GM12892 (cell line): ENCODE measurements around the gene SIGLEC14.

Experiments
- DNase-seq: peaks from one replicate; pipeline ENCODE4 v3.0.0; 2011; ENCODE audit not compliant: insufficient read length
- FAIRE-seq: peaks from 2 replicates; lab custom pipeline; 2011; peaks lifted over from hg19 to GRCh38; lab: Jason Lieb, UNC
- POLR2A ChIP-seq: IDR thresholded peaks from 2 replicates; pipeline ENCODE4 v1.6.1; 2011; ENCODE audit warnings: low read depth, low read length, control low read depth
- POLR2AphosphoS5 ChIP-seq: IDR thresholded peaks from 2 replicates; pipeline ENCODE4 v1.6.1; 2011; ENCODE audit warnings: low read depth, low read length, control low read depth
- TAF1 ChIP-seq: IDR thresholded peaks from 2 replicates; pipeline ENCODE4 v1.6.1; 2011; ENCODE audit warnings: low read depth, mild to moderate bottlenecking, control low read depth, low read length, borderline replicate concordance

The SIGLEC14 gene

GRCh38 chr19:51628153-51628939, 18.3 kb downstream of the SIGLEC14 start:
- no peak for DNase-seq
- TF ChIP-seq TAF1: no peak
- TF ChIP-seq POLR2A: no peak
- no peak for TF ChIP-seq POLR2AphosphoS5
- FAIRE-seq: no peak

- FAIRE-seq: no peak
- no peak for DNase-seq
- no peak for TF ChIP-seq TAF1
- no peak for TF ChIP-seq POLR2A
- TF ChIP-seq POLR2AphosphoS5: no peak
Measured at GRCh38 chr19:51627491-51628138, 19.0 kb downstream of the SIGLEC14 start.

DNA sequence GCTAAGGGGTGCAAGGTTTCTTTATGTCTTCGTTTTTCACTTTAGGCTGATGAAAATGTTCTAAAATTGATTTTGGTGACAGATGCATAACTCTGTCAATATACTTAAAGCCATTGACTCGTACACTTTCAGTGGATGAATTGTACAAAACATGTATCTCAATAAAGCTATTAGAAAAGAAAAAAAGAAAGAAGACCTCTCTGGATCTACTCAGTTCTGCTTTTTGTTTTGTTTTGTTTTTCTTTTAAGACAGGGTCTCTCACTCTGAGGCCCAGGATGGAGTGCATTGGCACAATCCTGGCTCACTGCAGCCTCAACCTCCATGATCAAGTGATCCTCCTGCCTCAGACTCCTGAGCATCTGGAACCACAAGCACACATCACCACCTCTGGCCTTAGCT, 19.9 kb downstream of the SIGLEC14 start:
- TF ChIP-seq POLR2A: no peak
- TF ChIP-seq POLR2AphosphoS5: no peak
- TF ChIP-seq TAF1: no peak
- FAIRE-seq (no peak), DNase-seq (no peak)

DNA sequence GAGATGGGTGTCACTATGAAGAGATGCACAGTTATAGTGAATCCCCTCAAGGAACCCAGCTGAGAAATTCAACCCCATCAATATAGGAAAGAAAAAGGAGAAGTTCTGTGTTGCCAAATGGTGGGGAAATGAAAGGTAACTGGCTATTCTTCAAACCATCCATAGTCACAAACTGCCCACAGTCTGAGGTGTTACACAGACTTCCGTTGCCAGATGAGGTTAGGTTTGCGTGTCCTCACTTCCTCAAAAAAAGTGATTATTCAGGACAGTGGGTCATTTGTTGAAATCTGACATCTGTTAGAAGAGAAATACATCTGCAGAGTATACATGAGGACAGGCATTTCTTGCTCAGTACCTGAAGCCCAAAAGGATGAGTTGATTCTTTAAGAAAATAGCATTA, 25.4 kb downstream of the SIGLEC14 start:
- DNase-seq (no peak), FAIRE-seq (peak; percentile 93)
- TF ChIP-seq POLR2A (no peak), TAF1 (no peak), POLR2AphosphoS5 (no peak)

DNA sequence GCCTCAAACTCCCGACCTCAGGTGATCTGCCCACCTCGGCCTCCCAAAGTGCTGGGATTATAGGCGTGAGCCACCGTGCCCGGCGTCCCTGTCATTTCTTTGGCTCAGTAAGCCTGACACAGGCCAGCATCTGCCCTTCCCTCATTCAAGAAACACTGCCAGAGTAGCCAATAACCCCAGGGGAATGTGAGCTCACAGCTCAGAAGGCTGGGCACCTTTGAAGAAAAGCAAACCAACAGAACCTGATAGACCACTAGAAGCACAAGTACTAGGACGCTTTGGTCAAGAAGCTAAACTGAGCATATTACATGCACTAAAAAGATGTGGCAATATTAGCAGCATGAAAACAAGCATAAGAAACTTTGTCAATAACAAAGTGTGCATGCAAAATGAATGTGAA, 30.6 kb downstream of the SIGLEC14 start:
- FAIRE-seq (no peak), DNase-seq (no peak)
- TF ChIP-seq POLR2A (no peak), TAF1 (no peak), POLR2AphosphoS5 (no peak)

GRCh38 chr19:51614789-51615188, 31.8 kb downstream of the SIGLEC14 start:
- DNase-seq (no peak), FAIRE-seq (no peak)
- no peak for TF ChIP-seq POLR2A
- TF ChIP-seq TAF1: no peak
- no peak for TF ChIP-seq POLR2AphosphoS5

- DNase-seq (no peak), FAIRE-seq (no peak)
- no peak for TF ChIP-seq POLR2A
- TF ChIP-seq TAF1: no peak
- TF ChIP-seq POLR2AphosphoS5: no peak
Measured at GRCh38 chr19:51610576-51610975, 36.0 kb downstream of the SIGLEC14 start.

- DNase-seq (no peak), FAIRE-seq (peak; percentile 64)
- no peak for TF ChIP-seq TAF1
- no peak for TF ChIP-seq POLR2AphosphoS5
- TF ChIP-seq POLR2A: no peak
Measured at GRCh38 chr19:51607920-51608562, 38.6 kb downstream of the SIGLEC14 start.

DNA sequence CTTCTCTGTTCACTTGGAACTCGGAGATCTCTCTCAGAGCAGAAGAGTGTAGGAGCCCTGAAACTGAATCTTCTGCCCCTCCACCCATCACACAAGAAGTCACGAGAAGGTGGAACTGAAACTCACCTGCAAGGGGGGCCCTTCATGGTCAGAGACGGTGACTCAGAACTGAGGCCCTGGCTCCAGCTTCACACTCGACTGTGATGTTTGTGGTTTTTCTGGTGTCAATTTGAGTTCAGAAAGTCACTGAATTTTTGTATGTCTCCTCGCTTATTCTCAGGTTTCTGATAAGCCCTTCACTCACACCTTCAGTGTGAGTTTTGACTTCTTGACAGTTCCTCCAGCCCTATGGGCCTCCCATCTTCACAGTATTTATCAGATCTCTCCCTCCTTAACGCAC, 39.5 kb downstream of the SIGLEC14 start:
- FAIRE-seq: peak; percentile 96
- peak; percentile 78 for DNase-seq

DNA sequence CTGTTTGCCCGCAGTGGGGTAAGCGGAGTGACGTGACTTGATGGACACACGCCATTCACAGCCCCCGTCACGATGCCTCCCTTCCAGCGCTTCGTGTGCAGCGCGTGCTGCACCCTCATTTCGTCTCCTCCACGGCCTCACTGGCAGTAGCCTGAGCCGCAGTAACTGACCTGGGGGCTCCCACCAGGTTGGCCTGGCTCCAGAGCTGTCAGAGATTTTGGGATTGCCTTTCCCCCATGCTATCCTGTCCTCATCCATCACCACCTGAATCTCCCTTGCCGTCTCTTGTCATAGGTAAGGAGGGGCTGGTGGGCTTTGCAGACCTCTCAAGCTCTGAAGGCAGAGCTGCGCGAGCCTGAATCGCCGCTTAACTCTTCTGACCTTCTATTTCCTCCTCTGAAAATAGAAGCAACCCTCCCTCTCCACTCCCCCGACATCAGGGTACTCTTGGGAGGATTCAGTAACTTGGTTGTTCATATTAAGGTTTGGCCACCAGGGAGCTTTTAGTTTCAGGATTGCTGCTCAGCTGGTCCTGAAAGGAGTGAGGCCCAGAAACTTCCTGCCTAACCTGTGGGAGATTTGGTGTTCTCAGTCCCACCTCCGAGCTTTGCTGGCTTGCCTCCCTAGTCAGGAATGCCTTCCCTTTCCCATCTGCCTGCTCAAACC, 44.3 kb downstream of the SIGLEC14 start:
- DNase-seq (peak; percentile 40), FAIRE-seq (no peak)
- TF ChIP-seq POLR2AphosphoS5 (no peak), TAF1 (no peak), POLR2A (no peak)

More for the DNA sequence above, 39.5 kb downstream of the SIGLEC14 start:
- TF ChIP-seq POLR2AphosphoS5 (peak; percentile 74; the same call in 1 of the 2 replicates), POLR2A (no peak)

DNA sequence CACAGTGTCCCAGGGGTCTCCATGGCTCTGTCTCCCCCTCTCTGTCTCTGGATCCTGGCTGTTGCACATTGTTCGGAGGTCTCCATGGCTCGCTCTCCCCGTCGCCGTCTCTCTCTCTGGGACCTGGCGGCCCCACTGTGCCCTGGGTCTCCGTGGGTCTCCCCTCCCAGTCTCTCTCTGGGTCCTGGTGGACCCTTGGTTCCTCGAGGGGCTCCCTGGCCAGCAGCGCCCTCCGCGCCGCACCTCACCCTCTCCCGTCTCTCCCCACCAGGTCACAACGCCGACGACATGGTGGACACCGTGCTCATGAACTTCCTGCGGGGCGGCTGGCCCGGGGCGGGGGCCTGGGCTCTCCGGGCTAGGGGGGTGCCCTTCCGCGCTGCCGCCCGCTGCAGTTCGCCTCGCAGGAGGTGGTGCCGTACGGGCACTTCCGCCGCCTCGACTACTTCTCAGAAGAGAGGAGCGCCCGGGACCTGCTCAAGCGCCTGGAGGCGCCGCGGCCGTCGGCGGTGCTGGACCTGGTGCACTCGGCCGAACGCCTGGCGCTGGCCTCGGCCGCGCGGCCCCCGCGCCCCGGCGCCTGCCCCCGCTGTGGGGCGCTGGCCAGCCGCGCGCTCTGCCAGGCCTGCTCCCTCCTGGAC, 45.6 kb downstream of the SIGLEC14 start:
- FAIRE-seq (no peak), DNase-seq (no peak)
- TF ChIP-seq POLR2AphosphoS5 (no peak), POLR2A (no peak), TAF1 (no peak)

DNA sequence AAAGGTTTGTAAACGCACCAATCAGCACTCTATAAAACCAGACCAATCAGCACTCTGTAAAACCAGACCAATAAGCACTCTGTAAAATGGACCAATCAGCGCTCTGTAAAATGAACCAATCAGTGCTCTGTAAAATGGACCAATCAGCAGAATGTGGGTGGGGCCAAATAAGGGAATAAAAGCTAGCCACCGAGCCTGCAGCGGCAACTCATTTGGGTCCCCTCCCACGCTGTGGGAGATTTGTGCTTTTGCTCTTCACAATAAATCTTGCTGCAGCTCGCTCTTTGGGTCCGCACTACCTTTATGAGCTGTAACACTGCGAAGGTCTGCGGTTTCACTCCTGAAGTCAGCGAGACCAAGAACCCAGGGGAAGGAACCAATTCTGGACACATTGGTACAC, 47.5 kb downstream of the SIGLEC14 start:
- FAIRE-seq: no peak
- DNase-seq: no peak
- no peak for TF ChIP-seq POLR2A
- TF ChIP-seq POLR2AphosphoS5: no peak
- TF ChIP-seq TAF1: no peak
